NCI-H345 treated with DMSO at 0.1 percent for 48 hours (cell line): Measurements from ENCODE around the gene KREMEN2.
"Not testable (repeated sequence)": the region's sequence is repeated elsewhere in the genome, so short reads cannot be mapped to it uniquely, and the experiment has no call there.

ENCODE experiments used
- DNase-seq: peaks from one replicate; lab custom pipeline; 2025; ENCODE audit not compliant: unreplicated experiment; lab: John Stamatoyannopoulos, UW

KREMEN2 gene

DNA sequence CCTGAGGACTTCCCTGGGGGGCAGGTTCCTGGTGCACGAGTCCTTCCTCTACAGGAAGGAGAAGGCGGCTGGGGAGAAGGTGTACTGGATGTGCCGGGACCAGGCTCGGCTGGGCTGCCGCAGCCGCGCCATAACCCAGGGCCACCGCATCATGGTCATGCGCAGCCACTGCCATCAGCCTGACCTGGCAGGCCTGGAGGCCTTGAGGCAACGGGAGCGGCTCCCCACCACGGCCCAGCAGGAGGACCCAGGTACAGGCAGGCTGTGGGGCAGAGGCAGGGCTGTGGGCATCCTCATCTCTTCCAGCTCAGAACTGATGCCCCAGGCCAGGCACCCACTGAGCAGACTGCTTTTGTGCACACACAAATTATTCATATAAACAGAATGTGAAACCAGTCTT lies 25.9 kb upstream of the KREMEN2 start:
- no peak for DNase-seq

DNA sequence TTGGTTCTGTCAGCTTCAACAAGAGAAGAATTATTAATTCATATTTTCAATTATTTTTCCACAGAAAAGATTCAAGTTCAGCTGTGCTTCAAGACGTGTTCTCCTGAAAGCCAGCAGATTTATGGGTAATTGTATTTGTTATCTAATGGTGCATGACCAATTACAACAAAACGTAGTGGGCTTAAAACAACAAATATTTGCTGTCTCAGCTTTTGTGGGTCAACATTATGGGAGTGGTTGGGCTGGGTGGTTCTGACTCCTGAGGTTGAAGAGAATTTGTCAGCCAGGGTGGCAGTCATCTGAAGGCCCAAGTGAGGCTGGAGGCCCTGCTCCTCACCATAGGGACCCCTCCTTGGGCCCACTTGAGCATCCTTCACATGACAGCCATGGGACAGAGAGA lies 24.1 kb upstream of the KREMEN2 start:
- no peak for DNase-seq

- DNase-seq, result no peak
Measured at GRCh38 chr16:2942045-2942444, 22.0 kb upstream of the KREMEN2 start.

GRCh38 chr16:2943716-2944115 lies 20.4 kb upstream of the KREMEN2 start:
- DNase-seq, result not testable (repeated sequence)

- DNase-seq, result no peak
Measured at GRCh38 chr16:2946649-2947048, 17.4 kb upstream of the KREMEN2 start.

DNA sequence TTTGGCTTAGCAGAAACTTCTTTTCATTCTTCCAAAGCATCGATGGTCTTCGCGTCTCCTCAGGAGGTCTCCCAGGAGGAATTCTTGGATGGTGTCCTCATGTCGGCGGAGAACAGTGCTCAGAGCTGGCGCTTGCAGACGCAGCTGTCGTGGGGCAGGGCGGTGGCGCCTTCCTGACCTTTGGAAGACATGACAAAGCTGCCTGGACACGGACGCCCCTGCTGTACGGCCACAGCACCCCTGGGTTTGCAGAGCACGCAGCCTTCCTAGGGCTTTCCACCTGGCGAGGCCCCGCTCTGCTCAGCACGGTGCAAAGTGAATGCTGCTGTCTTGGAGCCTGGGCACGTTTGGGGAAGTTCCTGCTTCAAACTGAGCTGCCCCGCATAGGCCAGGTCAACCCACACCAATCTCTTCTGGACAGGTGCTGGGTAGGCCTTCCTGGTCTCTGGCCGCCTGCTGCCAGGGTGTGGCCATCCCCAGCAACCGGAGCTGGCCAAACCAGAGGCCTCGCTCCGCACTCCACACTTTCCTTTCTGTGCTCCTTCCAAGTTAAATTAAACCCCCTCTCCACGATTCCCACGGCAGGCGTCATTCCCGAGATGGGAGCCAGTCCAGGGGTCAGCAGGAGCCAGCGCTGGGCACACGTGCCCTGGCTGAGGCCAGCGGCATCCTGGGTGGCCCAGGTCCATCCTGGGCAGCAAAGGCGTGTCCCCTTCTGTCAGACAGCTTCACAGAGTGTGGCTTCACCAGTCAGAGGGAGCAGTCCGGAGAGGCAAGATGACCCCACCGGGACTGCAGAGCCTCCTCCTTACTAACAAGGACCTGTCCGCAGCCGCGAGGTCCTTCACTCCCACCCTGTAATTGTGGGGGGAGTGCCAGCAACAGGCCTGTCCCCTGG lies 15.0 kb upstream of the KREMEN2 start:
- no peak for DNase-seq

DNA sequence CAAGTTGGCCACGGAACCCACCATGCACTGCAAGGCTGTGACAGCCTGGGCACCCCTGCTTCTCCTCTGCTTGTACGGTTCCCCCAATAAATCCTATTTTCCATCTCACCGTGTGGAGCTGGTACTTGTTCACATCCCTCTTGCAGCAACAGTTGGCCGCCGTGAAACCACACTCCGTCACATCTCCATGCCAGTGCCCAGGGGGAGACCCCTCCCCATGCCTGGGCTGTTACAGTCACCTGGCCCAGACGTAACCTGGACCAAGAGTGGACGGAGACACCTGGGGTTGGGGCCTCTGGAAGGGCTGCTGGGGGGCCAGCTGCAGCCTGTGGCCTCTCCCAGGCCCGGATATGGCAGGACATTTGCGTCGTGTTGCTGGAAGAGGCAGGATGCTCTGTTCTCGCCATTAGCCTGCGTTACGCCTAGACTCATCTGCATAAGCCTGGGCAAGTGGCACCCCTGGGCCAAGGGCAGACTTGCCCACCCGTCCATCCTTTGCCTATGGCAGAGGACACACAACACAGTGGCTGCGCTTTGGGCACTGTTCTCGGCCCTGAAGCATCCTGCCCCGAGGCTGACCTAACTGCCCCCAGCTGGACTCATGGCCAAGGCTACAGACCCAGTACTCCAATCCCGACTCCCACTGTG lies 14.2 kb upstream of the KREMEN2 start:
- no peak for DNase-seq

DNA sequence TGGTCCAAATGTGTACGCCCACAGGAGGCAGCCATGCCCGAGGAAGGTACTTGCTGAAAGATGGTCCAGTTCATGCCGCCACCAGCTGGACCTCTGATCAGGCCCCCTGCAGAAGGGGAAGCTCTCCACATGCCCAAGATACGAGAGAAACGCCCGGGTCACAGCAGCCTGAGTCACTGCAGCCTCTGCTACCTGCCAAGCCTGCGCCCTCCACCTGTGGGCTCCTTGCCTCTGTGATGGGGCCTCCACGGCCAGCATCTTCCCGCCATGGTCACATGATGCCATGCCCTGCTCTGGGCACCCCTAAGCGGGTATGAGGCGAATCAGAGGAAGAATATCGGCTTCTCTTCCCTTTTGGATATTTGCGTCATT lies 13.7 kb upstream of the KREMEN2 start:
- no peak for DNase-seq

DNA sequence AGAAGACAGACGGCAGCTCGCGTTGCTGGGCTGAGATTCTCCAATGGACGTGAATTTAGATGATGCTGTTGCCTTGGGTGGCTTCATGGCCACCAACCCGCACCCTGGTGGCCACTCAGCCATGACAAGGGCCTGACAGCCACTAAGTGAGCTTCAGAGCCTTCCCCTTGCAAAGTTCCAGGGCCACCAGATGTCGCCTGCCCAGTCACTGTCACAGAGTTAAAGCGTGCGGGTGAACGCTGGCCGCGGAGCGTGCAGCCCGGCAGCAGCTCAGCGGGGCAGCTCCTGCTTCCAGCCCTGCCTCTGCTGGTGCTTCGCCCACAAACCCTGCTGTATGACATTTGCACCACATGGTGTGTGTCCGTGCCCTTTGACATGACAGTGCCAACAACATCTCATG lies 13.3 kb upstream of the KREMEN2 start:
- DNase-seq, result no peak

GRCh38 chr16:2952679-2953078 lies 11.4 kb upstream of the KREMEN2 start:
- DNase-seq, result peak; percentile 66

- no peak for DNase-seq
Measured at GRCh38 chr16:2953706-2954627, 10.1 kb upstream of the KREMEN2 start.

DNA sequence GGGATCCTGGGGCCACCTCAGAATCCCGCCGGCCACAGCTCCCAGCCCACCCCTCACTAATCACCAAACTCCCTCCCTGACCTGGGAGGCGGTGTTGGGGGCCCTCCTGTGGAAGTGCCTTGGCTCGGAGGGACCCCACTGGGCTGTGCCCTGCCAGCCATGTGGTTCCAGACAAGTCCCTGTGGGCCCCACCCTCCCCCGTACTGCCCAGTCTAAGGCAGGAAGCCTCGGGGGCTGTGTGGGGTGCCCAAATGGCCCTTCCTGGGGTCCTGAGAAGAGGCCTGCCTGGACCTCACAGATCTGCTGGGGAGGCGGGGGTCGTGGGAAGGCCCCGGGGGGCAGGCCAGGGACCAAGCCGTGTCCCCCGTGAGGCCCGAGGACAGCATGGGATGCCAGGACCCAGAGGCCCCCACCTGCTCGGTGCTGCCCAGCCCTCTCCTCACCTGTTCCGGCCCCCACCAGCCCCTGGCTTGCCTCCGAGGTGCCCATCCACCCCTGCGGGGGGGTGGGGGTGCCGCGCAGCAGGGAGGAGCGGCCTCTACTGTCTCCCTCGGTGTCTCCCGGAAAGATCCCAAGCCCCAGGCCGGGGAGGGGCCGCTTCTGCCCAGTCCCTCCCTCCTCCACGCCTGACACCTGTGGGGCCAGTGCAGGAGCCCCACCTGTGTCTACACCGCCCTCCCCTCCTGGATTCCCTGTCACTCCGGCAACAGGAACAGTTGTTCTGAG lies 9.3 kb upstream of the KREMEN2 start:
- no peak for DNase-seq

- DNase-seq, result no peak
Measured at GRCh38 chr16:2955438-2955778, 8.7 kb upstream of the KREMEN2 start.

DNA sequence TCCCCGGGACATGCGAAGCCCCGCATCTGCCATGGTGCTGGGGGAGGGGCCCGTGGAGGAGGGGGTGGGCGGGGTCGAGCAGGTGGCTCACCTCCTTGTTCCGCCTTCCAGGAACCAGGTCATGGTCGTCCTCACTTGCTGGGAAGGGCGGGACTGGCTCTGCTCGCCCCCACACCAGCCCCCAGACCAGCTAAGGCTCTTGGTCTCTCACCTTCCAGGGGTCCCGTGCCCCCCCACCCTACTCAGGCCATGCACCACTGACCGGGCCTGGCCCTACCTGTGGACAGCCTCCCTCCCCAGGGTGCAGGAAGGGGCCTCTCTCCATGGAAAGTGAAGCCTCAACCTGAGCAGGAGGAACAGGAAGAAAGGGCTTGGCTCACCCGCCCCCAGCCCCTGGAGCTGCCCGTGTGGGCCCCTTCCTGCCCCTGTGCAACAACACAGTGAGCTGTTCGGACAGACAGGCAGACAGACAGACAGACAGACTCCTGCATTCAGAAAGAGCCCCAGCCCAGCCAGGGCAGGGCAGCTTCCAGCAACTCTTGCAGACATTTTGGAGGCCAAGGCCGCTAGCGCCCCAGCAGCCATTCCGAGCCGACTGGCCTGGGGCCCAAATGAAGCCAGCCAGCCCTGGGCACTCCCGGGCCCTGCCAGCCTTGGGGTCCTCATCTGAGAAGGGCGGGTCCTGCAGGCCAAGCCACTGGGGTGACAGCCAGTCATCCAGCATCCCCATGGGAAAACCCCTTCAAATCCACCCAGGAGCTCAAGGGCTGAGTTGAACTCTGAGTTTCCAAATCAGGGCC lies 8.1 kb upstream of the KREMEN2 start:
- DNase-seq, result no peak

DNA sequence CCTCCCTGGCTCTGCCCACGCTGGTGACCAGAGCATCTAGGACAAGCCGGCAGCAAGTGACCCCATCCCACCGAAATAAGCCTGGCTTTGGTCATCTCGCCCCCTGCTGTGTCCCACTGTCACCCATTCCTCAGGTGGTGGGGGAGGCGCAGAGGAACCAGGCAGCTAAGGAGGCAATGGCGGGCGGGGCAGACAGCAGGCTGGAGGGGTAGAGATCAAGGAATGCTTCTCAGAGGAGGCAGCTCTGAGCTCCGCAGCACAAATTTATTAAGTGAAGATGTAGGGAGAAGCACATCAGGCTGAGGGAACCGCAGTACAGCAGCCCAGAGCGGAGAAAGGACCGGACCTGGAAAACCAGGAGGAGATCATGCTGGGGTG lies 7.5 kb upstream of the KREMEN2 start:
- DNase-seq, result no peak

GRCh38 chr16:2959206-2959605 lies 4.9 kb upstream of the KREMEN2 start:
- no peak for DNase-seq

DNA sequence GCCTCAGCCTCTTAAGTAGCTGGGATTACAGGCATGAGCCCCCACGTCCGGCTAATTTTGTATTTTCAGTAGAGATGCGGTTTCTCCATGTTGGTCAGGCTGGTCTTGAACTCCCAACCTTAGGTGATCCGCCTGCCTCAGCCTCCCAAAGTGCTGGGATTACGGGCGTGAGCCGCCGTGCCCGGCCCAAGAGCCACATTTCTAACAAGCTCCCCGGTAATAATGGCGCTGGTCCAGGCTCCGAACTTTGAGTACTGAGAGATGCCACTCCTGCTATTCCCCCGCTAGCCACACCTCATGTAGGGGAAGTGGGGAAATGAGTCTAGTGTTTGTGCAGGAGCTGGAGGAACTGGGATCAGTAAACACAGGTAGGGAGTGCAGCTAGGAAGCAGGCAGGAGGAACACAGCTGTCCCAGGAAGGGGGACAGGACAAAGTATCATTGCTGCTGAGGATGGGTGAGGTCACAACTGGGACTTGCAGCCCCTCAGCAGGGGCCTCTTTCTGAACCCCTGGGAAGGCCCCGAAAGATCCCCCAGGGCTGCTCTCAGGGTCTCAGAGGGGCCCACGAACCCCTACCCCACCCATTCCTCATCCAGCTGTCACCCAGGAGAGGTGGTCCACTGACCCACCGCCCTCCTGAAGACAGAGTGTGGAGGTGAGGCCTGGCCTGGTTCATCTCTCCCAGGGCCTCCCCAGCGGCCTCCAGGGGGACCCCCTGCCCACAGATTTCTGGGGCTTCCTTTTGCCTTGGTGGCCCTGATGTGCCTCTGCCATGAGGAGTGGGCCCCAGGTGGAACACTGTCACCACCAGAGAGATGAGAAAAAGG lies 3.7 kb upstream of the KREMEN2 start:
- no peak for DNase-seq

DNA sequence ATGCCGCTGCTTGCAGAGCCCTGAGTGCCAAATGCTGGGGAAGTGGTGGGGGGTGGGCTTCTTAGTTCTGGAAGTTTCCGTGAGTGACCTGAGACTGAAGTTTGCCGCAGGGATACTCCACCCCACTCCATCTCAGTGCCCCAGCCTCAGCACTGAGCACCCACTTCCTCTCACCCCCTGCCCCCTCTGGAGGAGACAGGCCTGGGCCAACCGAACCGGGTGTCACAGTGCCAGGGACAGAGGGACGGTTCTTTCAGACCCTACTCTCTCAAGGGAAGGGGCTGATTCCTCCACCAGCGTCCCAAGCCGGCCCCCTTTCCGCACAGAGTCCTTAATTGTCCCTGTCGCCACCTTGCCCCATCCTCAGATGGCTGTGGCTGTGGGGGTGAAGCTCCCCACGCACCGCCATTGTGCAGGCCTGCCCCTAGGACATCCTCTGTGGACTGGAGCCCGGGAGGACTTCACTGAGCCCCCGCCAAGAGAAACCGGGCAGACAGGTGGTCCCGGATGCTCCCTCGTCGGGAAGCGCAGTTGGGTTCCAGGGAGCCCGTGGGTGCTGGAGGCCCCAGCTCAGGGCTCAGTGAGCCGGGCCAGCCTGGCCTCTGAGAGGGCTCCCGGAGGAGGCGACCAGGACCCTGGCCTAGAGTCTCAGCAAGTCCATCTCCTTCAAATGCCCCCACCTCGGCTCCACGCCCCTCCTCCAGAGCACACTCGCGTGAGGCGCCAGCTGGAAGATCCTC lies 1.6 kb upstream of the KREMEN2 start:
- no peak for DNase-seq
